Vagina (tissue), 2 donors: ENCODE results near the gene DOCK2.

Source experiments
- POLR2A ChIP-seq, 2 donors: fragments of 450-650 bp; IDR thresholded peaks; one replicate each; pipeline ENCODE4 v1.6.1; 2017; ENCODE audit warnings: antibody characterized with exemption in 2 of 2, mild to moderate bottlenecking in 2 of 2, moderate library complexity in 2 of 2
- TF ChIP-seq, protein P1 (sequence below), 3 experiments: fragments of 450-650 bp in 2 of 3; fragments of 200-600 bp in 1 of 3; sonication (generic) in 1 of 3; IDR thresholded peaks; one replicate each; pipeline ENCODE4 v1.5.1; 2017 to 2019; ENCODE audit warnings: antibody characterized with exemption in 3 of 3, mild to moderate bottlenecking in 2 of 3, moderate library complexity in 2 of 3

DNA sequence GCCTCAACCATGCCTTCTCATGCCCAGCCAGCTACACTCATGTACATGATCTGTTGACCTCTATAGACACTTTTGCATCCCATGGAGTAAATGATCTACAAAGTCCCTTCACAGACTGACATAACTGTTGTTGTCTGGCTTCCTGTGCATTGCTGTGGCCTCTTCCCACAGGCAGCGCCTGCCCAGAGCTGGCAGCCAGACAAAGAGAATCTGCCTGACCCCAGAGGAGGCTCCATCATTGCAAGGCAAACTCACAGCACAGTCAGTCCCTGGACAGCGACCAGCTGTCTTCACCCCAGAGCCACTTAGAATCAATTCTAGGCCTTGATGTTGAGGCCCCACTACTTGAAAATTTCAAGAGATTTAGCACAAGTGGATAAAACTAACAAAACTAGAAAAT, 277.7 kb downstream of the DOCK2 start:
- TF ChIP-seq POLR2A (IDR thresholded peaks at IDR 0.05) = no peak
- TF ChIP-seq, protein P1, sequence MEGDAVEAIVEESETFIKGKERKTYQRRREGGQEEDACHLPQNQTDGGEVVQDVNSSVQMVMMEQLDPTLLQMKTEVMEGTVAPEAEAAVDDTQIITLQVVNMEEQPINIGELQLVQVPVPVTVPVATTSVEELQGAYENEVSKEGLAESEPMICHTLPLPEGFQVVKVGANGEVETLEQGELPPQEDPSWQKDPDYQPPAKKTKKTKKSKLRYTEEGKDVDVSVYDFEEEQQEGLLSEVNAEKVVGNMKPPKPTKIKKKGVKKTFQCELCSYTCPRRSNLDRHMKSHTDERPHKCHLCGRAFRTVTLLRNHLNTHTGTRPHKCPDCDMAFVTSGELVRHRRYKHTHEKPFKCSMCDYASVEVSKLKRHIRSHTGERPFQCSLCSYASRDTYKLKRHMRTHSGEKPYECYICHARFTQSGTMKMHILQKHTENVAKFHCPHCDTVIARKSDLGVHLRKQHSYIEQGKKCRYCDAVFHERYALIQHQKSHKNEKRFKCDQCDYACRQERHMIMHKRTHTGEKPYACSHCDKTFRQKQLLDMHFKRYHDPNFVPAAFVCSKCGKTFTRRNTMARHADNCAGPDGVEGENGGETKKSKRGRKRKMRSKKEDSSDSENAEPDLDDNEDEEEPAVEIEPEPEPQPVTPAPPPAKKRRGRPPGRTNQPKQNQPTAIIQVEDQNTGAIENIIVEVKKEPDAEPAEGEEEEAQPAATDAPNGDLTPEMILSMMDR (IDR thresholded peaks at IDR 0.05) = no peak
